Measurements from ENCODE around the gene CDC42EP2. TPM values are rescaled to one million over a fixed set of nuclear protein-coding genes. Genes with fewer than 3 reads are reported as not detected.

Gene CDC42EP2
- total and polyA plus RNA-seq, 10 of the 15 experiments (the other 5 are each of a cell fraction or from before 2014, with no cell fraction given): 0.03 to 1.2 (median 0.09) TPM; not detected in 3

- ChIA-PET SMC1A (ENCODE audit: uncharacterized antibody, unreplicated experiment) (interaction anchor here (1.0 to 1.9 kb wide), 2 partner anchors 9 to 50 kb away, joined by 3 to 4 read pairs; no protein-coding TSS in a partner anchor), POLR2A (interaction anchor here (0.7 kb wide), 1 partner anchor 215 kb away, joined by 3 read pairs; no protein-coding TSS in a partner anchor), RAD21 (ENCODE audit: unreplicated experiment) (interaction anchor here (0.8 to 1.5 kb wide), 2 partner anchors 9 to 51 kb away, joined by 3 to 7 read pairs; no protein-coding TSS in a partner anchor), CTCF (interaction anchor here (2.3 to 15.4 kb wide), 2 partner anchors 7 to 10 kb away, joined by 20 to 261 read pairs; partner anchors contain the start of gene DPF2)
- no peak overlapping the region for H3K4me2 ChIP-seq (ENCODE audit: control insufficient read depth, insufficient read depth)
- FAIRE-seq: no peak
- 47% methylated on average over 4 of the region's 4 CpGs for WGBS (ENCODE audit: insufficient coverage, insufficient replicate concordance, low lambda C conversion rate, missing lambda C conversion rate)
- H3K4me1 ChIP-seq (ENCODE audit: control insufficient read depth, insufficient read depth, low read length): peaks cover 4% of the 10 kb centered on the region; the same call in 1 of the 2 replicates
- intact Hi-C loops (cut with micrococcal nuclease; ENCODE audit: unreplicated experiment) (no loop called here), in situ Hi-C loops (cut with MboI) (no loop called here)
- DNase-seq (ENCODE audit: low read depth, low spot score): no peak
- no peaks in the 10 kb centered on the region for H3K9me3 ChIP-seq (replicated peaks; ENCODE audit: control insufficient read depth, insufficient read depth, low read length)
- H3K79me2 ChIP-seq (ENCODE audit: control insufficient read depth, insufficient read depth, low read length): no peaks in the 10 kb centered on the region
- no peak overlapping the region for H2AFZ ChIP-seq (ENCODE audit: control insufficient read depth, low read depth, low read length)
- ATAC-seq: no peak
- H3K4me3 ChIP-seq: no peak overlapping the region
- no peaks in the 10 kb centered on the region for H3K27me3 ChIP-seq (replicated peaks in 1 of 2; ENCODE audit: control insufficient read depth in 2 of 2, insufficient read depth in 2 of 2, low read length in 1 of 2)
- H3K36me3 ChIP-seq (ENCODE audit: control insufficient read depth in 2 of 2, insufficient read depth in 2 of 2, low read length in 1 of 2): no peaks in the 10 kb centered on the region
- no peak overlapping the region for H3K27ac ChIP-seq (ENCODE audit: control insufficient read depth, insufficient read depth)
- no peaks in the 10 kb centered on the region for H4K20me1 ChIP-seq (ENCODE audit: control insufficient read depth, insufficient read depth)
- no TSS peak for BruUV-seq (replicated peaks)
- H3K9ac ChIP-seq (ENCODE audit: control insufficient read depth, insufficient read depth, low read length): no peak overlapping the region
- TF ChIP-seq RUNX3 (IDR thresholded peaks at IDR 0.05; ENCODE audit: low read length) (no peak), E2F4 (IDR thresholded peaks at IDR 0.05; ENCODE audit: low read depth, low read length) (no peak), ZBTB4 (CRISPR knock-in tag; IDR thresholded peaks at IDR 0.05) (no peak), HSF1 (IDR thresholded peaks at IDR 0.05; ENCODE audit: low read depth, low read length) (no peak), NKRF (conservative IDR thresholded peaks at IDR 0.05) (no peak), PBX3 (IDR thresholded peaks at IDR 0.05; ENCODE audit: insufficient replicate concordance, low read depth, low read length) (no peak), SMC3 (IDR thresholded peaks at IDR 0.05; ENCODE audit: borderline replicate concordance, low read length) (no peak), GATAD2B (conservative IDR thresholded peaks at IDR 0.05; ENCODE audit: low read depth) (no peak), EZH2 (IDR thresholded peaks at IDR 0.05; ENCODE audit: borderline replicate concordance, control insufficient read depth, low read depth, low read length) (no peak), TBL1XR1 (IDR thresholded peaks at IDR 0.05; ENCODE audit: low read depth, low read length) (no peak), IKZF1 (conservative IDR thresholded peaks at IDR 0.05) (no peak), SIN3A (IDR thresholded peaks at IDR 0.05; ENCODE audit: low read depth, low read length) (no peak), ATF3 (IDR thresholded peaks at IDR 0.05; ENCODE audit: borderline replicate concordance, extremely low read depth, low read depth, low read length) (no peak), NR2F1 (conservative IDR thresholded peaks at IDR 0.05) (no peak)
These were observed 10.8 kb downstream of the CDC42EP2 start for GRCh38 chr11:65325435-65325834.

Measured in GM12878 (cell line).